Motor neuron (in vitro differentiated cells): ENCODE measurements around the gene KRT27. TPM values are rescaled to one million over a fixed set of nuclear protein-coding genes. Genes with fewer than 3 reads are reported as not detected.
"Not testable (repeated sequence)": the region's sequence is repeated elsewhere in the genome, so short reads cannot be mapped to it uniquely, and the experiment has no call there.

Experiments
- ATAC-seq, 8 experiments: fragments of 200-7000 bp; cut with Tn5 transposase; replicated peaks in 6 of 8; 2 replicates each; pipeline ENCODE4 v1.8.0; 2021; ENCODE audit warnings: mild to moderate bottlenecking in 8 of 8, moderate library complexity in 8 of 8
- H3K27ac ChIP-seq, 2 donors: fragments of 250-450 bp; sonication (Bioruptor Pico); 2 replicates each; pipeline ENCODE4 v1.9.0; 2021; ENCODE audit warnings: antibody characterized with exemption in 2 of 2, mild to moderate bottlenecking in 2 of 2, moderate library complexity in 1 of 2
- H3K4me1 ChIP-seq, 2 donors: fragments of 250-450 bp; sonication (Bioruptor Pico); replicated peaks in 1 of 2; 2 replicates each; pipeline ENCODE4 v1.6.1; 2021; ENCODE audit warnings: antibody characterized with exemption in 2 of 2, mild to moderate bottlenecking in 2 of 2, moderate library complexity in 1 of 2
- H3K4me3 ChIP-seq, 5 donors: fragments of 250-450 bp; sonication (Bioruptor Pico); 2 replicates each; pipeline ENCODE4 v1.9.0; 2021; ENCODE audit warnings: antibody characterized with exemption in 5 of 5, mild to moderate bottlenecking in 5 of 5, moderate library complexity in 4 of 5
- WGBS, 10 experiments: fragments of 450-650 bp; shearing (Covaris generic); methylation state at CpG; one replicate each; pipeline ENCODE4 v1.0.0; 2022; 5-methylcytosine and 5-hydroxymethylcytosine counted together
- in situ Hi-C, 9 experiments: fragments of 400-800 bp; cut with MboI; loops; one replicate each; pipeline ENCODE4 v1.15.0; 2021; ENCODE audit warnings: low sequenced_read_pairs in 9 of 9, low pct_unique_long_range_greater_than_20kb in 2 of 9; ENCODE audit not compliant: unreplicated experiment in 9 of 9
- total RNA-seq, 8 experiments: library from RNA; unstranded; fragments of 300-600 nt; gene quantifications; 2 replicates each; pipeline versions ENCODE4 v1.2.3 to v1.2.4, GENCODE V29; 2022

KRT27 gene
- total RNA-seq, 8 experiments from 2014 or later = 0.66 TPM; not detected in 7

- WGBS, 10 experiments = 0 to 28% (median 3%) methylated on average over 1 to 18 of the region's 73 CpGs
- Histone ChIP-seq H3K4me3 (peak overlapping the region; percentile 47 to 60 (median 55)), H3K27ac (peak overlapping the region; percentile 87 to 92), H3K4me1 (peaks cover 7 to 23% of the 10 kb centered on the region in 2 donors)
- in situ Hi-C loops = loop anchor here in 4 of 9 experiments (10.0 to 25.0 kb wide), 2 partner anchors 843 to 846 kb away; no protein-coding TSS in a partner anchor
- ATAC-seq = peak; percentile 92 to 98 (median 95)
Measured at GRCh38 chr17:40818733-40819527, 36.6 kb upstream of the KRT27 start.

- 0 to 15% (median 2%) methylated on average over 2 to 7 of the region's 7 CpGs; no CpG with 5 or more reads in 1 of the 10 experiments for WGBS, 10 experiments
- Histone ChIP-seq H3K4me3 (peak overlapping the region; percentile 47 to 60 (median 55)), H3K27ac (peak overlapping the region; percentile 87 to 92), H3K4me1 (peaks cover 7 to 23% of the 10 kb centered on the region in 2 donors)
- in situ Hi-C loops = loop anchor here in 4 of 9 experiments (10.0 to 25.0 kb wide), 2 partner anchors 844 to 846 kb away; no protein-coding TSS in a partner anchor
- ATAC-seq = no peak
Measured at GRCh38 chr17:40818343-40818732, 36.0 kb upstream of the KRT27 start.

GRCh38 chr17:40817103-40817682 lies 34.8 kb upstream of the KRT27 start:
- in situ Hi-C loops = loop anchor here in 4 of 9 experiments (10.0 to 25.0 kb wide), 2 partner anchors 845 to 848 kb away; no protein-coding TSS in a partner anchor
- H3K27ac ChIP-seq = no peak overlapping the region
- ATAC-seq = no peak
- peak overlapping the region in 2 of 5 donors; percentile 55 to 60 for H3K4me3 ChIP-seq
- 83 to 100% (median 100%) methylated on average over 2 to 4 of the region's 4 CpGs; no CpG with 5 or more reads in 1 of the 10 experiments for WGBS, 10 experiments
- peaks cover 7 to 23% of the 10 kb centered on the region in 2 donors for H3K4me1 ChIP-seq

GRCh38 chr17:40816569-40816968 lies 34.2 kb upstream of the KRT27 start:
- in situ Hi-C loops = loop anchor here in 4 of 9 experiments (10.0 to 25.0 kb wide), 2 partner anchors 846 to 848 kb away; no protein-coding TSS in a partner anchor
- WGBS, 10 experiments = 41 to 100% (median 95%) methylated on average over 1 to 3 of the region's 3 CpGs; no CpG with 5 or more reads in 3 of the 10 experiments
- ATAC-seq = no peak
- Histone ChIP-seq H3K4me3 (no peak overlapping the region), H3K27ac (no peak overlapping the region), H3K4me1 (peaks cover 7 to 23% of the 10 kb centered on the region in 2 donors)

GRCh38 chr17:40815381-40815780 lies 33.0 kb upstream of the KRT27 start:
- Histone ChIP-seq H3K27ac (no peak overlapping the region), H3K4me1 (peaks cover 6 to 16% of the 10 kb centered on the region in 2 donors), H3K4me3 (no peak overlapping the region)
- in situ Hi-C loops = loop anchor here in 4 of 9 experiments (10.0 to 25.0 kb wide), 2 partner anchors 847 to 849 kb away; no protein-coding TSS in a partner anchor
- WGBS, 10 experiments = 100% methylated on average over 1 of the region's 1 CpG; no CpG with 5 or more reads in 3 of the 10 experiments
- ATAC-seq = no peak

- in situ Hi-C loops = loop anchor here in 4 of 9 experiments (10.0 to 25.0 kb wide), 2 partner anchors 848 to 850 kb away; no protein-coding TSS in a partner anchor
- H3K4me1 ChIP-seq, ATAC-seq, H3K27ac ChIP-seq, H3K4me3 ChIP-seq: not testable (repeated sequence)
- 37 to 100% (median 72%) methylated on average over 1 to 2 of the region's 3 CpGs; no CpG with 5 or more reads in 1 of the 10 experiments for WGBS, 10 experiments
Measured at GRCh38 chr17:40814657-40815056, 32.3 kb upstream of the KRT27 start.

- no peak for ATAC-seq
- no peak overlapping the region for H3K27ac ChIP-seq
- in situ Hi-C loops = loop anchor here in 4 of 9 experiments (10.0 to 25.0 kb wide), 2 partner anchors 848 to 851 kb away; no protein-coding TSS in a partner anchor
Measured at GRCh38 chr17:40813804-40814203, 31.5 kb upstream of the KRT27 start.

GRCh38 chr17:40812639-40813038 lies 30.3 kb upstream of the KRT27 start:
- H3K4me3 ChIP-seq = no peak overlapping the region
- 54 to 90% (median 81%) methylated on average over 1 to 3 of the region's 3 CpGs for WGBS, 10 experiments
- in situ Hi-C loops = loop anchor here in 4 of 9 experiments (10.0 to 25.0 kb wide), 2 partner anchors 850 to 852 kb away; no protein-coding TSS in a partner anchor
- no peak for ATAC-seq
- H3K4me1 ChIP-seq = peaks cover 0 to under 1% of the 10 kb centered on the region in 2 donors
- H3K27ac ChIP-seq = no peak overlapping the region

More at GRCh38 chr17:40813804-40814203, 31.5 kb upstream of the KRT27 start:
- Histone ChIP-seq H3K4me1 (peaks cover 0 to 6% of the 10 kb centered on the region in 2 donors), H3K4me3 (no peak overlapping the region)
- WGBS, 10 experiments = 50 to 90% (median 68%) methylated on average over 1 to 4 of the region's 4 CpGs; no CpG with 5 or more reads in 1 of the 10 experiments

GRCh38 chr17:40810494-40810893 lies 28.1 kb upstream of the KRT27 start:
- WGBS, 10 experiments = 0 to 97% (median 62%) methylated on average over 1 to 6 of the region's 6 CpGs
- Histone ChIP-seq H3K27ac (no peak overlapping the region), H3K4me3 (no peak overlapping the region), H3K4me1 (no peaks in the 10 kb centered on the region)
- in situ Hi-C loops = loop anchor here in 4 of 9 experiments (10.0 to 25.0 kb wide), 2 partner anchors 852 to 854 kb away; no protein-coding TSS in a partner anchor
- no peak for ATAC-seq

GRCh38 chr17:40809721-40810421 lies 27.5 kb upstream of the KRT27 start:
- no peak for ATAC-seq
- in situ Hi-C loops = loop anchor here in 5 of 9 experiments (10.0 to 25.0 kb wide), 2 partner anchors 852 to 855 kb away; no protein-coding TSS in a partner anchor
- no peaks in the 10 kb centered on the region for H3K4me1 ChIP-seq
- no peak overlapping the region for H3K27ac ChIP-seq
- H3K4me3 ChIP-seq = no peak overlapping the region
- 33 to 100% (median 79%) methylated on average over 1 to 2 of the region's 2 CpGs; no CpG with 5 or more reads in 3 of the 10 experiments for WGBS, 10 experiments

- Histone ChIP-seq H3K4me1 (no peaks in the 10 kb centered on the region), H3K27ac (no peak overlapping the region), H3K4me3 (no peak overlapping the region)
- no peak for ATAC-seq
- in situ Hi-C loops = loop anchor here in 4 of 9 experiments (10.0 to 25.0 kb wide), 2 partner anchors 856 to 859 kb away; no protein-coding TSS in a partner anchor
- WGBS, 10 experiments = 11 to 87% (median 50%) methylated on average over 1 to 3 of the region's 3 CpGs; no CpG with 5 or more reads in 2 of the 10 experiments
Measured at GRCh38 chr17:40806131-40806530, 23.8 kb upstream of the KRT27 start.

GRCh38 chr17:40803617-40804082 lies 21.3 kb upstream of the KRT27 start:
- no peaks in the 10 kb centered on the region for H3K4me1 ChIP-seq
- WGBS, 10 experiments = 0 to 26% (median 16%) methylated on average over 2 to 13 of the region's 13 CpGs; no CpG with 5 or more reads in 1 of the 10 experiments
- in situ Hi-C loops = loop anchor here in 4 of 9 experiments (10.0 to 25.0 kb wide), 2 partner anchors 859 to 861 kb away; no protein-coding TSS in a partner anchor
- no peak overlapping the region for H3K4me3 ChIP-seq
- peak; percentile 87 to 97 (median 94) for ATAC-seq
- no peak overlapping the region for H3K27ac ChIP-seq
